H1 (cell line): ENCODE measurements around the gene HNF1A. TPM values are rescaled to one million over a fixed set of nuclear protein-coding genes. Genes with fewer than 3 reads are reported as not detected.

Experiments
- CTCF ChIA-PET: fragments of 300-600 bp; sonication (Branson Sonifier 250); formaldehyde crosslinking; loops from one replicate; lab custom pipeline; 2021; ENCODE audit not compliant: partially characterized antibody; lab: Charles Lee
- POLR2A ChIA-PET: fragments of 300-600 bp; sonication (Branson Sonifier 250); formaldehyde crosslinking; loops from one replicate; lab custom pipeline; 2021; ENCODE audit warnings: inconsistent platforms; ENCODE audit not compliant: partially characterized antibody; lab: Charles Lee
- DNase-seq, 2 experiments: peaks; one replicate each; pipeline versions ENCODE4 v3.0.0 to v3.0.0-alpha.2; 2010 to 2022; ENCODE audit warnings: low spot score in 2 of 2, low read depth in 1 of 2, mixed read lengths in 1 of 2
- FAIRE-seq: peaks from 2 replicates; lab custom pipeline; 2011; peaks lifted over from hg19 to GRCh38; lab: Jason Lieb, UNC
- H2AFZ ChIP-seq: 2 replicates; pipeline ENCODE4 v1.8.1; 2012; ENCODE audit warnings: low read length, inconsistent platforms
- H2AK5ac ChIP-seq: 2 replicates; pipeline ENCODE4 v1.6.1; 2013; ENCODE audit warnings: low read depth, low read length
- H2BK120ac ChIP-seq: replicated peaks from 2 replicates; pipeline ENCODE3; 2013; ENCODE audit warnings: low read depth, low read length, inconsistent platforms
- H2BK12ac ChIP-seq: 2 replicates; pipeline ENCODE4 v1.6.1; 2013; ENCODE audit warnings: low read depth, low read length
- H2BK15ac ChIP-seq: 2 replicates; pipeline ENCODE4 v1.6.1; 2013; ENCODE audit warnings: low read length
- H2BK20ac ChIP-seq: 2 replicates; pipeline ENCODE4 v1.6.1; 2013; ENCODE audit warnings: low read length
- H2BK5ac ChIP-seq: 2 replicates; pipeline ENCODE4 v1.6.1; 2013; ENCODE audit warnings: low read depth, low read length
- H3K14ac ChIP-seq: 2 replicates; pipeline ENCODE4 v1.6.1; 2013; ENCODE audit warnings: inconsistent platforms; ENCODE audit not compliant: insufficient read length
- H3K18ac ChIP-seq: 2 replicates; pipeline ENCODE4 v1.6.1; 2013; ENCODE audit warnings: low read length; ENCODE audit errors: extremely low read depth
- H3K23ac ChIP-seq: 2 replicates; pipeline ENCODE4 v1.6.1; 2013; ENCODE audit warnings: inconsistent platforms; ENCODE audit not compliant: insufficient read length
- H3K23me2 ChIP-seq: 2 replicates; pipeline ENCODE4 v1.6.1; 2013; ENCODE audit warnings: low read depth, low read length
- H3K27ac ChIP-seq: 2 replicates; pipeline ENCODE4 v1.6.1; 2011; ENCODE audit warnings: low read depth, low read length, inconsistent platforms
- H3K27me3 ChIP-seq, 4 experiments: replicated peaks in 1 of 4; 1 replicate in 1 of 4; 2 replicates in 3 of 4; pipeline versions ENCODE4 v1.6.1 to v1.8.1; 2011 to 2013; ENCODE audit warnings: low read length in 3 of 4, mild to moderate bottlenecking in 3 of 4, inconsistent platforms in 2 of 4, mixed read lengths in 2 of 4, moderate library complexity in 1 of 4; ENCODE audit not compliant: control insufficient read depth in 3 of 4, insufficient read depth in 3 of 4; ENCODE audit errors: extremely low read depth in 1 of 4
- H3K36me3 ChIP-seq, 4 experiments: 2 replicates each; pipeline versions ENCODE4 v1.6.1 to v1.8.1; 2011 to 2013; ENCODE audit warnings: mild to moderate bottlenecking in 4 of 4, low read length in 3 of 4, moderate library complexity in 2 of 4, control low read depth in 1 of 4, inconsistent platforms in 1 of 4; ENCODE audit not compliant: insufficient read depth in 4 of 4, control insufficient read depth in 2 of 4
- H3K4ac ChIP-seq: replicated peaks from 2 replicates; pipeline ENCODE3; 2013; ENCODE audit warnings: low read length, low read depth, mixed read lengths, inconsistent platforms; ENCODE audit not compliant: insufficient read length
- H3K4me1 ChIP-seq, 4 experiments: replicated peaks in 1 of 4; 1 replicate in 1 of 4; 2 replicates in 3 of 4; pipeline versions ENCODE4 v1.6.1 to v1.8.1; 2011 to 2013; ENCODE audit warnings: low read length in 3 of 4, inconsistent platforms in 2 of 4, mixed read lengths in 1 of 4; ENCODE audit not compliant: insufficient read depth in 4 of 4, control insufficient read depth in 3 of 4
- H3K4me2 ChIP-seq, 2 experiments: 2 replicates each; pipeline versions ENCODE4 v1.6.1 to v1.8.1; 2011 to 2013; ENCODE audit warnings: low read depth in 2 of 2, low read length in 2 of 2, control low read depth in 1 of 2, inconsistent platforms in 1 of 2, mild to moderate bottlenecking in 1 of 2; ENCODE audit not compliant: insufficient read depth in 1 of 2
- H3K4me3 ChIP-seq, 4 experiments: fragments of 200-600, 300-600 bp in 1 of 4; sonication (generic), shearing (Covaris generic), sonication (Bioruptor Twin) in 1 of 4; 2 replicates each; pipeline versions ENCODE4 v1.5.1 to v1.8.1; 2011 to 2016; ENCODE audit warnings: low read length in 4 of 4, low read depth in 3 of 4, control low read depth in 2 of 4, inconsistent platforms in 2 of 4, mild to moderate bottlenecking in 2 of 4, mixed read lengths in 1 of 4, moderate library complexity in 1 of 4; ENCODE audit not compliant: insufficient read depth in 2 of 4; ENCODE audit errors: extremely low read depth in 1 of 4
- H3K56ac ChIP-seq: replicated peaks from 2 replicates; pipeline ENCODE3; 2013; ENCODE audit warnings: low read depth, mild to moderate bottlenecking, mixed read lengths, low read length, inconsistent platforms; ENCODE audit not compliant: insufficient read length
- H3K79me1 ChIP-seq: 2 replicates; pipeline ENCODE4 v1.6.1; 2013; ENCODE audit warnings: low read depth, low read length, control low read depth
- H3K79me2 ChIP-seq, 2 experiments: 2 replicates each; pipeline versions ENCODE4 v1.6.1 to v1.8.1; 2012 to 2013; ENCODE audit warnings: low read length in 2 of 2, mild to moderate bottlenecking in 2 of 2, inconsistent platforms in 1 of 2; ENCODE audit not compliant: insufficient read depth in 2 of 2, control insufficient read depth in 1 of 2
- H3K9ac ChIP-seq, 4 experiments: replicated peaks in 1 of 4; 1 replicate in 1 of 4; 2 replicates in 3 of 4; pipeline versions ENCODE4 v1.6.1 to v1.8.1; 2011 to 2013; ENCODE audit warnings: low read depth in 3 of 4, low read length in 3 of 4, control low read depth in 2 of 4, mild to moderate bottlenecking in 2 of 4, moderate library complexity in 2 of 4, inconsistent platforms in 1 of 4; ENCODE audit errors: extremely low read depth in 1 of 4
- H3K9me3 ChIP-seq, 2 experiments: 2 replicates each; pipeline versions ENCODE4 v1.6.1 to v1.8.1; 2012 to 2013; ENCODE audit warnings: mild to moderate bottlenecking in 2 of 2, moderate library complexity in 2 of 2, control low read depth in 1 of 2, inconsistent platforms in 1 of 2, low read depth in 1 of 2, low read length in 1 of 2, mixed read lengths in 1 of 2; ENCODE audit not compliant: insufficient read depth in 2 of 2
- H4K20me1 ChIP-seq, 2 experiments: replicated peaks in 1 of 2; 2 replicates each; pipeline versions ENCODE3 to v1.8.1; 2011 to 2013; ENCODE audit warnings: inconsistent platforms in 2 of 2, low read length in 2 of 2, mild to moderate bottlenecking in 1 of 2; ENCODE audit not compliant: insufficient read depth in 2 of 2, control insufficient read depth in 1 of 2
- H4K5ac ChIP-seq: 2 replicates; pipeline ENCODE4 v1.6.1; 2013; ENCODE audit warnings: low read length, low read depth, mixed read lengths, inconsistent platforms; ENCODE audit not compliant: insufficient read length
- H4K8ac ChIP-seq: 2 replicates; pipeline ENCODE4 v1.8.0; 2013; ENCODE audit warnings: mild to moderate bottlenecking, moderate library complexity, low read length, inconsistent platforms; ENCODE audit not compliant: insufficient read depth; ENCODE audit errors: extremely low read depth
- H4K91ac ChIP-seq: replicated peaks from 2 replicates; pipeline ENCODE3; 2013; ENCODE audit warnings: low read length, mixed read lengths, inconsistent platforms; ENCODE audit not compliant: insufficient read length
- BACH1 ChIP-seq: IDR thresholded peaks from 2 replicates; pipeline ENCODE4 v1.6.1; 2012; ENCODE audit warnings: low read length, improper control_type of control experiment
- EP300 ChIP-seq, 2 experiments: IDR thresholded peaks; 1 replicate in 1 of 2; 2 replicates in 1 of 2; pipeline ENCODE4 v1.6.1; 2011 to 2012; ENCODE audit warnings: low read depth in 2 of 2, low read length in 2 of 2, mild to moderate bottlenecking in 2 of 2, borderline replicate concordance in 1 of 2, inconsistent platforms in 1 of 2, moderate library complexity in 1 of 2
- EZH2 ChIP-seq: fragments of 200-600 bp; sonication (generic); IDR thresholded peaks from 2 replicates; pipeline ENCODE4 v1.7.1; 2012; ENCODE audit warnings: low read depth, mild to moderate bottlenecking, moderate library complexity, low read length, inconsistent platforms; ENCODE audit not compliant: severe bottlenecking
- JUN ChIP-seq: IDR thresholded peaks from 2 replicates; pipeline ENCODE4 v1.6.1; 2011; ENCODE audit warnings: low read depth, mild to moderate bottlenecking, improper control_type of control experiment, low read length
- RAD21 ChIP-seq, 2 experiments: IDR thresholded peaks in 1 of 2; conservative IDR thresholded peaks in 1 of 2; 2 replicates each; pipeline ENCODE4 v1.6.1; 2011; ENCODE audit warnings: low read depth in 2 of 2, low read length in 2 of 2, improper control_type of control experiment in 1 of 2, inconsistent platforms in 1 of 2, mild to moderate bottlenecking in 1 of 2, moderate library complexity in 1 of 2
- RBBP5 ChIP-seq: IDR thresholded peaks from 2 replicates; pipeline ENCODE4 v1.7.1; 2012; ENCODE audit warnings: low read depth, mild to moderate bottlenecking, inconsistent platforms, low read length, moderate library complexity, borderline replicate concordance
- SIX5 ChIP-seq: IDR thresholded peaks from 2 replicates; pipeline ENCODE4 v1.6.1; 2011; ENCODE audit warnings: mild to moderate bottlenecking, low read depth, low read length
- TBP ChIP-seq: IDR thresholded peaks from 2 replicates; pipeline ENCODE4 v1.6.1; 2011; ENCODE audit warnings: low read depth, low read length, improper control_type of control experiment
- WGBS, 2 experiments: shearing (Covaris generic) in 1 of 2; methylation state at CpG; one replicate each; pipeline versions ENCODE4 v1.1.6 to v1.1.7; 2013 to 2015; ENCODE audit warnings: low lambda C conversion rate in 2 of 2, mixed read lengths in 2 of 2, inconsistent platforms in 1 of 2, low coverage in 1 of 2, missing lambda C conversion rate in 1 of 2; ENCODE audit not compliant: insufficient replicate concordance in 2 of 2, insufficient coverage in 1 of 2, insufficient read length in 1 of 2; ENCODE audit errors: extremely low coverage in 1 of 2, missing lambda C conversion rate in 1 of 2; 5-methylcytosine and 5-hydroxymethylcytosine counted together
- polyA plus RNA-seq, 7 experiments: library from polyadenylated mRNA; depleted of rRNA in 3 of 7; stranded (reverse) in 5 of 7; unstranded in 2 of 7; fragments of >200 nt in 5 of 7; fragments of 200-250 nt in 2 of 7; gene quantifications; 1 replicate in 5 of 7; 2 replicates in 1 of 7; 4 replicates in 1 of 7; pipeline versions ENCODE4 v1.2.1 to v1.2.3, GENCODE V29; 2011 to 2013; ENCODE audit warnings: missing spikeins in 2 of 7, mixed read lengths in 2 of 7
- total RNA-seq: library from RNA; stranded (reverse); fragmentation: NEBNext Ultra II Directional; extraction: Animal tissue kit (Norgen Biotek cat#: 25700); gene quantifications from 2 replicates; pipeline ENCODE4 v1.2.1, GENCODE V29; 2021
- TF ChIP-seq, protein P1 (sequence below): IDR thresholded peaks from 2 replicates; pipeline ENCODE4 v1.6.1; 2012; ENCODE audit warnings: low read length, inconsistent platforms
- TF ChIP-seq, protein P2 (sequence below): IDR thresholded peaks from 2 replicates; pipeline ENCODE4 v1.6.1; 2012; ENCODE audit warnings: inconsistent platforms

The HNF1A gene
- total and polyA plus RNA-seq, 2 of the 8 experiments (the other 6 are each of a cell fraction or from before 2014, with no cell fraction given): not detected

DNA sequence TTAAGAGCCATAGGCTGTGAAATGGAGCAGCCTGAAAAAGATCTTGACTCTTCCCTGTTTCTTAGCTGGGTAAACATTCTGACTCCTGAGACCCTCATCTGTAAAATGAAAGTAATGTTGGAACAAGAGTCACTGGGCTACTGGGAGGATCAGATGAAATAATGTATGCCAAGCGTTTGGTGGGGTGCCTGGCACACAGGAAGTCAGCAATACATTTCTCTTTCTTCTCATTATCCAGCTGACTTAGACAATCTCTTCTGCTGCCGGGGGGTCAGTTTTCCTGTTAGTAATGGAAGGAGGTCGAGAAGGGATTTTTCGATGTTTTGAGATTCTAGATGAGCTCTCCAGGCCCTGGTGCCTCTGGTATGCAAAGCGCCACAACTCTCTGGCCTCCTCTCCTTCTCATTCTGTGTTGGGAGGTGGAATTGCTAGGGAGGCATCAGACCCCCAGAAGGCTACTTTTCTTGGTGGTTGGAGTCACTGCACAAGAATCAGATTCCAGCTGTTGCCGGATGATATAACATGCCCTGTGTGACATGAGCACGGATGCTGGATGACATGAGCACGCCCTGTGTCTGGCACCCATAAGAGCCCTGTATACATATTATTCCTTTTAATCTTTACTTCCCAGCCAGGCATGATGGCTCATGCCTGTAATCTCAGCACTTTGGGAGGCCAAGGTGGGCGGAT lies 56.4 kb downstream of the HNF1A start:
- no peak overlapping the region for H3K4me3 ChIP-seq
- H4K8ac ChIP-seq: no peak overlapping the region
- H3K27ac ChIP-seq: no peak overlapping the region
- no peak overlapping the region for H2AK5ac ChIP-seq
- DNase-seq: no peak
- H3K4me1 ChIP-seq: peaks cover 0 to 5% (median 4%) of the 10 kb centered on the region in 4 experiments; a peak in 4 of 7 replicates
- no peak overlapping the region for H3K14ac ChIP-seq
- H4K20me1 ChIP-seq: no peaks in the 10 kb centered on the region
- WGBS, 2 experiments: 84% methylated on average over 9 of the region's 9 CpGs; no CpG with 5 or more reads in 1 of the 2 experiments
- no peaks in the 10 kb centered on the region for H3K27me3 ChIP-seq
- no peak overlapping the region for H2BK5ac ChIP-seq
- no peak overlapping the region for H3K23ac ChIP-seq
- H3K23me2 ChIP-seq: no peaks in the 10 kb centered on the region
- H3K79me1 ChIP-seq: no peaks in the 10 kb centered on the region
- no peak overlapping the region for H2BK15ac ChIP-seq
- no peak overlapping the region for H2BK120ac ChIP-seq
- no peak overlapping the region for H3K9ac ChIP-seq
- no peak overlapping the region for H3K4me2 ChIP-seq
- no peak for FAIRE-seq
- H3K9me3 ChIP-seq: no peaks in the 10 kb centered on the region
- H3K4ac ChIP-seq: no peak overlapping the region
- no peak overlapping the region for H2BK12ac ChIP-seq
- H3K36me3 ChIP-seq: no peaks in the 10 kb centered on the region
- H3K79me2 ChIP-seq: no peaks in the 10 kb centered on the region
- H2BK20ac ChIP-seq: no peak overlapping the region
- no peak overlapping the region for H4K5ac ChIP-seq
- H2AFZ ChIP-seq: no peak overlapping the region
- POLR2A ChIA-PET: no interaction called here
- CTCF ChIA-PET: interaction anchor here (0.6 to 1.5 kb wide), 5 partner anchors 15 to 297 kb away, joined by 3 to 4 read pairs (median 3); no protein-coding TSS in a partner anchor
- H4K91ac ChIP-seq: no peak overlapping the region
- no peak overlapping the region for H3K56ac ChIP-seq
- no peak overlapping the region for H3K18ac ChIP-seq
- no peak for TF ChIP-seq EZH2
- TF ChIP-seq RAD21 (IDR thresholded peaks at IDR 0.05 in 1 of 2, conservative IDR thresholded peaks at IDR 0.05 in 1 of 2; ENCODE audit: low read depth in 2 of 2, low read length in 2 of 2): no peak
- no peak for TF ChIP-seq BACH1
- TF ChIP-seq JUN: no peak
- TF ChIP-seq, protein P1, sequence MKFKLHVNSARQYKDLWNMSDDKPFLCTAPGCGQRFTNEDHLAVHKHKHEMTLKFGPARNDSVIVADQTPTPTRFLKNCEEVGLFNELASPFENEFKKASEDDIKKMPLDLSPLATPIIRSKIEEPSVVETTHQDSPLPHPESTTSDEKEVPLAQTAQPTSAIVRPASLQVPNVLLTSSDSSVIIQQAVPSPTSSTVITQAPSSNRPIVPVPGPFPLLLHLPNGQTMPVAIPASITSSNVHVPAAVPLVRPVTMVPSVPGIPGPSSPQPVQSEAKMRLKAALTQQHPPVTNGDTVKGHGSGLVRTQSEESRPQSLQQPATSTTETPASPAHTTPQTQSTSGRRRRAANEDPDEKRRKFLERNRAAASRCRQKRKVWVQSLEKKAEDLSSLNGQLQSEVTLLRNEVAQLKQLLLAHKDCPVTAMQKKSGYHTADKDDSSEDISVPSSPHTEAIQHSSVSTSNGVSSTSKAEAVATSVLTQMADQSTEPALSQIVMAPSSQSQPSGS: no peak
- TF ChIP-seq, protein P2, sequence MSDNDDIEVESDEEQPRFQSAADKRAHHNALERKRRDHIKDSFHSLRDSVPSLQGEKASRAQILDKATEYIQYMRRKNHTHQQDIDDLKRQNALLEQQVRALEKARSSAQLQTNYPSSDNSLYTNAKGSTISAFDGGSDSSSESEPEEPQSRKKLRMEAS: no peak
- TF ChIP-seq TBP: no peak
- no peak for TF ChIP-seq SIX5
- no peak for TF ChIP-seq RBBP5
- TF ChIP-seq EP300 (IDR thresholded peaks at IDR 0.05; ENCODE audit: borderline replicate concordance in 1 of 2, low read depth in 2 of 2, low read length in 2 of 2): no peak
